Stomach (tissue), 4 donors: ENCODE measurements around the gene TMED9.

Source experiments
- EP300 ChIP-seq: sonication (generic); formaldehyde crosslinking; IDR thresholded peaks from one replicate; pipeline ENCODE4 v1.6.1; 2017; ENCODE audit warnings: antibody characterized with exemption
- POLR2A ChIP-seq, 4 donors: fragments of 450-650 bp; IDR thresholded peaks; one replicate each; pipeline ENCODE4 v1.6.1; 2016; ENCODE audit warnings: antibody characterized with exemption in 4 of 4, control low read depth in 2 of 4, mild to moderate bottlenecking in 1 of 4, moderate library complexity in 1 of 4

DNA sequence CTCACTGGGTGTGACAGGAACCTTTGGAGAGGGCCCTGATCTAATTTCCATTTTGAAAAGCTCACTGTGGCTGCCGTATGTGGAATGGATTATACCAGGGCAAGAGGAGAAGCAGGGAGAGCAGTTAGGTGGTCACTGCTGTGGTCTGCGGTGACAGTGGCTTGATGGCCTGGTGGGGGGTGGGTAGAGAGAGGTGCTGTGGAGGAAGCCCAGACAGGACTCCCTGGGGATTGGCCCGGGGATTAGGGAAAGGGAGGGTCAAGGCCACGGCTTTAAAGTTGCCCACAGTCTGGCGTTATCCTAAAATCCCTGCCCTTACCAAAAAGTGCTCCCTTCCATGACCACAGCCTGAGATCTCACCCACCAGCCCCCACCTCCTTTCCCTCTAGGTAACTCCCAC, 12.7 kb downstream of the TMED9 start:
- TF ChIP-seq POLR2A (IDR thresholded peaks at IDR 0.05): no peak
- no peak for TF ChIP-seq EP300
